Muscle of leg (tissue), 11 donors: Measurements from ENCODE around the gene DPEP1. TPM values are rescaled to one million over a fixed set of nuclear protein-coding genes. Genes with fewer than 3 reads are reported as not detected.
A peak's percentile ranks its signal among the peaks of the same experiment; 100 is the strongest.

Experiments used
- DNase-seq: peaks from one replicate; pipeline ENCODE4 v3.0.0; 2013
- H3K27ac ChIP-seq: one replicate; pipeline ENCODE4 v1.5.1; 2013; ENCODE audit warnings: mild to moderate bottlenecking, low read length, control low read depth
- H3K27me3 ChIP-seq: one replicate; pipeline ENCODE4 v1.6.1; 2013; ENCODE audit warnings: low read length; ENCODE audit not compliant: control insufficient read depth, insufficient read depth
- H3K36me3 ChIP-seq: one replicate; pipeline ENCODE4 v1.6.1; 2013; ENCODE audit warnings: low read length; ENCODE audit not compliant: control insufficient read depth, insufficient read depth
- H3K4me1 ChIP-seq: one replicate; pipeline ENCODE4 v1.6.1; 2013; ENCODE audit warnings: low read length; ENCODE audit not compliant: control insufficient read depth, insufficient read depth
- H3K4me3 ChIP-seq: one replicate; pipeline ENCODE4 v1.5.1; 2013; ENCODE audit warnings: low read length, control low read depth
- H3K9me3 ChIP-seq: replicated peaks from 2 replicates; pipeline ENCODE4 v1.6.1; 2013; ENCODE audit warnings: low read depth, low read length; ENCODE audit not compliant: control insufficient read depth
- WGBS: methylation state at CpG from one replicate; pipeline ENCODE4 v1.1.5; 2013; ENCODE audit warnings: missing lambda C conversion rate; ENCODE audit not compliant: insufficient coverage; 5-methylcytosine and 5-hydroxymethylcytosine counted together
- polyA plus RNA-seq, 8 donors: library from polyadenylated mRNA; unstranded; fragments of 120-200 nt; gene quantifications; one replicate each; pipeline versions ENCODE4 v1.2.1 to v1.2.3, GENCODE V29; 2013; ENCODE audit warnings: inconsistent platforms in 1 of 8, low replicate concordance in 1 of 8; ENCODE audit not compliant: insufficient read length in 8 of 8, insufficient read depth in 1 of 8
- total RNA-seq: library from RNA; stranded (reverse); fragments of 120-200 nt; gene quantifications from one replicate; pipeline ENCODE4 v1.2.4, GENCODE V29; 2013

DPEP1 gene
- total and polyA plus RNA-seq, 9 donors: 0.35 to 10.5 (median 1.1) TPM

- H3K4me1 ChIP-seq: no peaks in the 10 kb centered on the region
- H3K36me3 ChIP-seq: peaks cover 59% of the 10 kb centered on the region
- no peaks in the 10 kb centered on the region for H3K27me3 ChIP-seq
- no peak overlapping the region for H3K4me3 ChIP-seq
- WGBS: 94% methylated on average over 9 of the region's 12 CpGs
- no peak overlapping the region for H3K27ac ChIP-seq
- H3K9me3 ChIP-seq: no peaks in the 10 kb centered on the region
- DNase-seq: no peak
These were observed 33.5 kb downstream of the DPEP1 start for GRCh38 chr16:89646906-89647305.

DNA sequence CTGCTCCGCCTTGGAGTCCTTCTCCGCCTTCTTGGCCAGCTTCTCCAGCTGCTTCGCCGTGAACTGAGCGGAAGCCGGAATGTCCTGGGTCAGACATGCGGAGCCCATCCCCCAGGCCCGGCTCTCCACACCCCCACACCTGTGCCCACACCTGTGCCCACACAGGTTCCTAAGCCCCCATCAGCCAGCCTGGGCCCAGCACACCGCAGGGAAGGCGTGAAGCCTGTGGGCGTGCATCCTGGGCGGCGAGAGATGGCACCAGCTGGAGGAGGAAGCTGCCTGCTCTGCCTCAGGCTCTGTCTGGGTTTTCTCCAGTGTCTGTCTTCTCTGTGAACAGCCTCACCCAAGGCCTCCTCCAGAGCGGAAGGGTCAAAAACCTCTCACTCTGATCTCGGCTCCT lies 38.1 kb downstream of the DPEP1 start:
- no peak overlapping the region for H3K27ac ChIP-seq
- 86% methylated on average over 12 of the region's 15 CpGs for WGBS
- H3K4me1 ChIP-seq: peaks cover 4% of the 10 kb centered on the region
- H3K27me3 ChIP-seq: no peaks in the 10 kb centered on the region
- no peak for DNase-seq
- H3K4me3 ChIP-seq: no peak overlapping the region
- no peaks in the 10 kb centered on the region for H3K9me3 ChIP-seq
- peaks cover 40% of the 10 kb centered on the region for H3K36me3 ChIP-seq

GRCh38 chr16:89653656-89654295 lies 40.3 kb downstream of the DPEP1 start:
- Histone ChIP-seq H3K27me3 (no peaks in the 10 kb centered on the region), H3K27ac (no peak overlapping the region), H3K9me3 (no peaks in the 10 kb centered on the region), H3K4me1 (peaks cover 14% of the 10 kb centered on the region), H3K4me3 (no peak overlapping the region), H3K36me3 (peaks cover 27% of the 10 kb centered on the region)
- 87% methylated on average over 6 of the region's 10 CpGs for WGBS
- no peak for DNase-seq

- 93% methylated on average over 7 of the region's 10 CpGs for WGBS
- no peaks in the 10 kb centered on the region for H3K27me3 ChIP-seq
- H3K4me1 ChIP-seq: peaks cover 17% of the 10 kb centered on the region
- H3K4me3 ChIP-seq: no peak overlapping the region
- H3K36me3 ChIP-seq: peaks cover 24% of the 10 kb centered on the region
- no peak overlapping the region for H3K27ac ChIP-seq
- DNase-seq: no peak
- no peaks in the 10 kb centered on the region for H3K9me3 ChIP-seq
These were observed 41.7 kb downstream of the DPEP1 start for GRCh38 chr16:89655062-89655643.

DNA sequence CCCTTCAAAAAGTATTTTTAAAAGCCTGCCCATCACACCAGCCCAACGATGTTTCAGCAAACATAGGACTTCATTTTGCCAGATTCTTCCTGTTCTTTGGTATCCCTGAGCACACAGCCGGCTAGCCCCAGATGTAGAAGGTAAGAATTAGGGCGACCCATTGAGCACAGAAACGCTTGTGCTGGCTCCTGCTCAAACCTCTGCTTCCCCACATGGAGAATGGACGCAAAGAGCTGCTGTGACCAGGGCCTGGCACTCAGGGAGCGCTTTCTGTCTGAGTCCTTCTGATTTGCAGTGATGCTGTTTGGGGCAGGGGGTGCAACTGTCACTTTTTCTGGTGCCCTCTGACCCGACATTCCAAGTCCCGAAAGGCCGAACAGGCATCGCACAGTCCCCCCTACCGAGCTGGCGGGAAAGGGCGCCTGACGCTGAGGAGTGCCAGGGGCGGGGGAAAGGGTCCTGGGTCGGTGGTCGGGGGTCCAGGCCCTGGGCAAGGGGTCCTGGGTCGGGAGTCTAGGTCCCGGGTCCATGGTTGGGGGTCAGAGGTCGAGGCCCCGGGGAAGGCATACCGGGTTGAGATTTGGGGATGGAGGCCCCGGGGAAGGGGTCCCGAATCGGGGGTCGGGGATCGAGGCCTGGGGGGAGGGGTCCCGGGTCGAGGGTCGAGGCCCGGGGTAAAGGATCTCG lies 43.1 kb downstream of the DPEP1 start:
- H3K27ac ChIP-seq: no peak overlapping the region
- peaks cover 17% of the 10 kb centered on the region for H3K4me1 ChIP-seq
- no peaks in the 10 kb centered on the region for H3K9me3 ChIP-seq
- peaks cover 21% of the 10 kb centered on the region for H3K36me3 ChIP-seq
- H3K4me3 ChIP-seq: peak overlapping the region; percentile 91
- no peaks in the 10 kb centered on the region for H3K27me3 ChIP-seq
- 31% methylated on average over 29 of the region's 32 CpGs for WGBS
- no peak for DNase-seq

- Histone ChIP-seq H3K36me3 (peaks cover 16% of the 10 kb centered on the region), H3K27me3 (no peaks in the 10 kb centered on the region), H3K4me3 (peak within 1 kb of the TSS; percentile 91), H3K4me1 (peaks cover 17% of the 10 kb centered on the region), H3K27ac (peak within 1 kb of the TSS; percentile 42), H3K9me3 (no peaks in the 10 kb centered on the region)
- peak; percentile 93 for DNase-seq
- WGBS: under 1% methylated on average over 98 of the region's 99 CpGs
These were observed 44.2 kb downstream of the DPEP1 start, which contains the start of the genes CHMP1A and SPATA33 for GRCh38 chr16:89657442-89658220. Gene CHMP1A, minus strand, starts transcription at chr16:89657708. Its CDS starts 120 bp downstream, at chr16:89657588. Gene SPATA33, plus strand, starts transcription at chr16:89657836. Its CDS starts 76 bp downstream, at chr16:89657912.

DNA sequence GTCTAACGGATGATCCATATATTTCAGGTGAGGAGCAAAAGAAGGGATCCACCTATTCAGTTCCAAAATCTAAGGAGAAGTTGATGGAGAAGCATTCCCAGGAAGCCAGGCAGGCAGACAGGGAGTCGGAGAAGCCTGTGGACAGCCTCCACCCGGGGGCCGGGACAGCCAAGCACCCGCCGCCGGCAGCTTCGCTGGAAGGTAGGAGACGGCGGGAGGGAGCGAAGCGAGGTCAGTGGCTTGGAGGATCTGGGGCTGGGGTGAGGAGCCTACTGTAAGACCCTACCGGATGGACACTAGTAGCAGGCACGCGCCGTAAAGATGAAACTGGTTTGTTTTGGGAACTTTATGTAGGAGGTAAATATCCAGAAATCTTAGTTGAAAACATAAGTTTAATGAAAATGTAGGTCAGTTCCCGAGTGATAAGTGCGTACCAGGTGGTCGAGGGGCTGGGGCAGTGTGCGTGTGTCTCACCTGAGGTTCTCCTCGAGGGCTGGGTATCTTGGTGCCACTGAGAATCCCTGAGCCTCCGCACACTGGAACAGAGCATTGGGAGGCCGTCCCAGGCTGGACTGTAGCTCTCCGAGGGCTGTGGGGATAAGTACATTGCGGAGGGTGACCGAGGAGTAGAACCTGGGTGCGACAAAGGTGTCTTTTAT lies 44.9 kb downstream of the DPEP1 start:
- Histone ChIP-seq H3K4me1 (peaks cover 17% of the 10 kb centered on the region), H3K27ac (peak overlapping the region; percentile 42), H3K9me3 (no peaks in the 10 kb centered on the region), H3K27me3 (no peaks in the 10 kb centered on the region), H3K4me3 (peak overlapping the region; percentile 91), H3K36me3 (peaks cover 17% of the 10 kb centered on the region)
- DNase-seq: no peak
- WGBS: 15% methylated on average over 27 of the region's 27 CpGs

- Histone ChIP-seq H3K4me1 (peaks cover 17% of the 10 kb centered on the region), H3K4me3 (no peak overlapping the region), H3K36me3 (peaks cover 22% of the 10 kb centered on the region), H3K27ac (no peak overlapping the region), H3K9me3 (no peaks in the 10 kb centered on the region), H3K27me3 (no peaks in the 10 kb centered on the region)
- DNase-seq: no peak
- 87% methylated on average over 5 of the region's 7 CpGs for WGBS
These were observed 46.7 kb downstream of the DPEP1 start for GRCh38 chr16:89660146-89660545.

- no peak overlapping the region for H3K4me3 ChIP-seq
- H3K9me3 ChIP-seq: no peaks in the 10 kb centered on the region
- peaks cover 22% of the 10 kb centered on the region for H3K36me3 ChIP-seq
- WGBS: no CpG with 5 or more reads among the region's 9 CpGs
- no peak for DNase-seq
- no peaks in the 10 kb centered on the region for H3K27me3 ChIP-seq
- no peak overlapping the region for H3K27ac ChIP-seq
- H3K4me1 ChIP-seq: peaks cover 17% of the 10 kb centered on the region
These were observed 47.8 kb downstream of the DPEP1 start for GRCh38 chr16:89661215-89661614.
